Measurements from ENCODE around the gene TFDP2. TPM values are rescaled to one million over a fixed set of nuclear protein-coding genes. Genes with fewer than 3 reads are reported as not detected.

Gene TFDP2
- total and polyA plus RNA-seq, 2 of the 8 experiments (the other 6 are each of a cell fraction or from before 2014, with no cell fraction given) = 41.1 to 119 TPM

DNA sequence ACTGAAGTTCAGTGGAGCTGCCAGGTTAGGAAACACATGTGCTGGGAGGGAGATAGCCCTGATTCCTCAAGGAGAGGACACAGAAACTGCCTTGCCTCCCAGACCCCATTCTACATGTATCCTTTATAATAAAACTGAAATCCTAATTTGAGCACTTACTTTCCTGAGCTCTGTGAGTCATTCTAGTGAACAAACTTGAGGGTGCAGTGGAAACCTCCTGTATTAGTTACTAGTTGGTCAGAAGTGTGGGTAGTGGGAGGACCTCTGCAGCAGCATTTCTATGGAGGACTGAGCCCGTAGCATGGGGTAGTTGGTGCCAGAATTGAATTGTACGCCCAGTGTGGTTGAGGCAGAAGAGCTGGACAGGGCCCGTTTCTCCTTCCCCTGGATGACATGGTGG is 249.0 kb downstream of the TFDP2 start (continued):
- no peak for TF ChIP-seq PHF8 (conservative IDR thresholded peaks at IDR 0.05; ENCODE audit: low read depth, low read length)
- TF ChIP-seq SP2 (IDR thresholded peaks at IDR 0.05; ENCODE audit: low read length) = no peak

Measured in H1 (cell line).